HG03521 (cell line): ENCODE measurements around the gene S100A12.
A peak's percentile ranks its signal among the peaks of the same experiment; 100 is the strongest.
"Not testable (repeated sequence)": the region's sequence is repeated elsewhere in the genome, so short reads cannot be mapped to it uniquely, and the experiment has no call there.

Experiments
- ATAC-seq: cut with Tn5 transposase; IDR thresholded peaks from one replicate; pipeline ENCODE4 v1.9.1; 2021; ENCODE audit warnings: mild to moderate bottlenecking, moderate library complexity; ENCODE audit not compliant: unreplicated experiment

S100A12 gene

GRCh38 chr1:153354515-153355193, 20.8 kb downstream of the S100A12 start:
- no peak for ATAC-seq

- ATAC-seq, result no peak
Observed at GRCh38 chr1:153353226-153353947, 22.0 kb downstream of the S100A12 start.

GRCh38 chr1:153352523-153352922, 22.9 kb downstream of the S100A12 start:
- peak; percentile 46 for ATAC-seq

- ATAC-seq, result no peak
Observed at GRCh38 chr1:153350321-153350957, 25.0 kb downstream of the S100A12 start.

GRCh38 chr1:153349363-153350320, 25.8 kb downstream of the S100A12 start:
- no peak for ATAC-seq

GRCh38 chr1:153348511-153349362, 26.7 kb downstream of the S100A12 start, which contains the start of gene PGLYRP4:
TSS of gene PGLYRP4 (minus strand) at chr1:153348841. CDS start at chr1:153347932, 909 bp downstream.
- ATAC-seq, result no peak

GRCh38 chr1:153347856-153348255, 27.6 kb downstream of the S100A12 start:
- no peak for ATAC-seq

GRCh38 chr1:153347049-153347448, 28.4 kb downstream of the S100A12 start:
- ATAC-seq, result not testable (repeated sequence)

- ATAC-seq, result no peak
Observed at GRCh38 chr1:153346077-153346723, 29.2 kb downstream of the S100A12 start.

- no peak for ATAC-seq
Observed at GRCh38 chr1:153345187-153346076, 30.0 kb downstream of the S100A12 start.

GRCh38 chr1:153344718-153345025, 30.7 kb downstream of the S100A12 start:
- ATAC-seq, result no peak

- ATAC-seq, result no peak
Observed at GRCh38 chr1:153343811-153344717, 31.4 kb downstream of the S100A12 start.

GRCh38 chr1:153343040-153343681, 32.3 kb downstream of the S100A12 start:
- ATAC-seq, result no peak

GRCh38 chr1:153342178-153342577, 33.2 kb downstream of the S100A12 start:
- ATAC-seq, result no peak

- no peak for ATAC-seq
Observed at GRCh38 chr1:153341431-153341934, 33.9 kb downstream of the S100A12 start.

GRCh38 chr1:153340356-153340755, 35.1 kb downstream of the S100A12 start:
- ATAC-seq, result no peak

- no peak for ATAC-seq
Observed at GRCh38 chr1:153339802-153340201, 35.6 kb downstream of the S100A12 start.
